Right lobe of liver (tissue), 6 donors: ENCODE results near the gene HDAC4. TPM values are rescaled to one million over a fixed set of nuclear protein-coding genes. Genes with fewer than 3 reads are reported as not detected.
"Not testable (repeated sequence)": the region's sequence is repeated elsewhere in the genome, so short reads cannot be mapped to it uniquely, and the experiment has no call there.

ENCODE experiments used
- ATAC-seq, 4 donors: fragments of 200-7000 bp; cut with Tn5 transposase; one replicate each; pipeline ENCODE4 v1.9.1; 2020; ENCODE audit warnings: mild to moderate bottlenecking in 4 of 4, moderate library complexity in 4 of 4
- DNase-seq, 3 donors: peaks; one replicate each; pipeline ENCODE4 v3.0.0-alpha.2; 2020
- H3K27ac ChIP-seq, 3 donors: fragments of 200-600 bp; one replicate each; pipeline ENCODE4 v1.8.0; 2022
- H3K27me3 ChIP-seq, 2 donors: fragments of 200-600 bp; one replicate each; pipeline ENCODE4 v1.8.0; 2022
- H3K36me3 ChIP-seq, 4 donors: fragments of 200-600 bp; sonication (generic) in 1 of 4; one replicate each; pipeline versions ENCODE4 v1.5.1 to v1.8.0; 2017 to 2022; ENCODE audit warnings: control low read depth in 1 of 4
- H3K4me1 ChIP-seq, 4 donors: fragments of 200-600 bp; sonication (generic) in 1 of 4; one replicate each; pipeline versions ENCODE4 v1.5.1 to v1.8.0; 2017 to 2022; ENCODE audit warnings: control low read depth in 1 of 4
- H3K4me3 ChIP-seq, 3 donors: fragments of 200-600 bp; one replicate each; pipeline ENCODE4 v1.8.0; 2022
- H3K9me3 ChIP-seq, 4 donors: fragments of 200-600 bp; sonication (generic) in 1 of 4; one replicate each; pipeline versions ENCODE4 v1.5.1 to v1.8.0; 2017 to 2022; ENCODE audit warnings: control low read depth in 1 of 4
- POLR2A ChIP-seq: fragments of 450-650 bp; IDR thresholded peaks from one replicate; pipeline ENCODE4 v1.6.1; 2017; ENCODE audit warnings: antibody characterized with exemption, mild to moderate bottlenecking
- WGBS: methylation state at CpG from one replicate; pipeline ENCODE4 v1.1.6; 2018; ENCODE audit warnings: low coverage, low lambda C conversion rate; ENCODE audit not compliant: insufficient coverage; ENCODE audit errors: missing lambda C conversion rate; 5-methylcytosine and 5-hydroxymethylcytosine counted together
- intact Hi-C, 2 donors: fragments of 100-400 bp; cut with DNase I; formaldehyde crosslinking; loops; one replicate each; pipeline versions ENCODE4 v1.11.2 to v1.14.1; 2022
- total RNA-seq, 6 experiments: library from RNA; depleted of rRNA in 2 of 6; stranded (reverse); fragments of >200 nt in 2 of 6; fragmentation: NEBNext Ultra II Directional in 3 of 6; extraction: Animal tissue kit (Norgen Biotek cat#: 25700) in 3 of 6; gene quantifications; one replicate each; pipeline versions ENCODE4 v1.1.0 to v1.2.4, GENCODE V29; 2016 to 2023
- TF ChIP-seq, protein P1 (sequence below), 4 donors: fragments of 200-600 bp in 3 of 4; fragments of 450-650 bp in 1 of 4; IDR thresholded peaks; one replicate each; pipeline versions ENCODE4 v1.5.1 to v1.8.0; 2016 to 2022; ENCODE audit warnings: antibody characterized with exemption in 4 of 4, mild to moderate bottlenecking in 2 of 4
- donor health status: DM: no; HTN: yes; CAD: no.
- donor health status: DM: no; HTN: no; CAD: no.
- donor health status: DM: no; HTN: no; CAD: no.
- donor health status: DM: no; HTN: yes; CAD: no.
- donor health status: DM: no; HTN: yes; CAD: no.

HDAC4 gene
- total RNA-seq, 6 experiments from 2014 or later, result 8.9 to 22.4 (median 14.7) TPM

DNA sequence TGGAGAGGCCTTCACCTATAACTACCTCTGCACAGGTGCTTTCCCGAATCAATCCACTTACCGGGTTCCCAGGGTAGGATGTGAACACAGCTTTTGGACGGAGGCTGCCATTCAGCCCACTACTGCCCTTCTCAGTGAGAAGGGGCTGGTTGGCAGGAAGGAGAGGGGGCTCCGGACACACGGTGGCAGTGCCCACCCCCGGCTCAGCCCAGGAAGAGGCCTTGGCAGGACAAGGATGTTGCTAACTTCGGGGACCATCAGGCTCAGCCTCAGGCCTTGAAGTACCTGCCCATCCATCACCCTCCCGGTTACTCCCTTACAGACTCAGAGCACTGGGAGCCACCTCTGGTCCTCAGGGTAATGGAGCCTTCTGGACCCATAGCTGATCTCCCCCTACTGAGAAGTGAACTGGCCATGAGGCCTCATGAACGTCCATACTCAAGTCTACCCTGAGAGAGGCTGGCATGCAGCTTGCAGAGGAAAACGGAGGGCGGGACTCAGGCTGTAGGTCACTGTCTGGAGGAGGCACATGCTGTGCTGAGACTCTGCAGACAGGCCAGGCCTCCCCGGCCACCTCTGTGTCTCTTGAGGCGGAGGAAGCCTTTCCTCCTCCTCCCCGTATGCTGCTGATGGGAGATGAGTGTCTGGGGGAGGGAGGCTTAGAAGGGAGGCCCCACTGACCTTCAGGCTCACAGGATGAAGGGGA is 361.9 kb downstream of the HDAC4 start:
- intact Hi-C loops, result loop anchor here in 1 of 2 donors (5.0 kb wide), 1 partner anchor 838 kb away; no protein-coding TSS in a partner anchor
- ATAC-seq (no peak), DNase-seq (no peak)

DNA sequence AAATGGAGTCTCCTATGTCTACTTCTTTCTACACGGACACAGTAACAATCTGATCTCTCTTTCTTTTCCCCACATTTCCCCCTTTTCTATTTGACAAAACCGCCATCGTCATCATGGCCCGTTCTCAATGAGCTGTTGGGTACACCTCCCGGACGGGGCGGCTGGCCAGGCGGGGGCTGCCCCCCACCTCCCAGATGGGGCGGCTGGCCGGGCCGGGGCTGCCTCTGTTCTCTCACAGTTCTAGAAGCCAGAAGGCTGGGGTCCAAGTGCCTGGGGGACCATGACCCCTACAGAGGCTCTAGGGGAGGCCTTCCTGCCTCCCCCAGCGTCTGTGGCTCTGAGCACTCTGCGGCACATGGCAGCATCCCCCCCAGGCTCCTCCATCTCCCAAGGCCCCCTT is 362.5 kb downstream of the HDAC4 start:
- WGBS, result 91% methylated on average over 7 of the region's 13 CpGs
- DNase-seq, H3K4me3 ChIP-seq, H3K27ac ChIP-seq, ATAC-seq, H3K4me1 ChIP-seq, H3K36me3 ChIP-seq, H3K27me3 ChIP-seq, H3K9me3 ChIP-seq: not testable (repeated sequence)
- intact Hi-C loops, result loop anchor here in 1 of 2 donors (5.0 kb wide), 1 partner anchor 839 kb away; no protein-coding TSS in a partner anchor

More for the DNA sequence above, 361.9 kb downstream of the HDAC4 start:
- no peak for TF ChIP-seq POLR2A
- TF ChIP-seq, protein P1, sequence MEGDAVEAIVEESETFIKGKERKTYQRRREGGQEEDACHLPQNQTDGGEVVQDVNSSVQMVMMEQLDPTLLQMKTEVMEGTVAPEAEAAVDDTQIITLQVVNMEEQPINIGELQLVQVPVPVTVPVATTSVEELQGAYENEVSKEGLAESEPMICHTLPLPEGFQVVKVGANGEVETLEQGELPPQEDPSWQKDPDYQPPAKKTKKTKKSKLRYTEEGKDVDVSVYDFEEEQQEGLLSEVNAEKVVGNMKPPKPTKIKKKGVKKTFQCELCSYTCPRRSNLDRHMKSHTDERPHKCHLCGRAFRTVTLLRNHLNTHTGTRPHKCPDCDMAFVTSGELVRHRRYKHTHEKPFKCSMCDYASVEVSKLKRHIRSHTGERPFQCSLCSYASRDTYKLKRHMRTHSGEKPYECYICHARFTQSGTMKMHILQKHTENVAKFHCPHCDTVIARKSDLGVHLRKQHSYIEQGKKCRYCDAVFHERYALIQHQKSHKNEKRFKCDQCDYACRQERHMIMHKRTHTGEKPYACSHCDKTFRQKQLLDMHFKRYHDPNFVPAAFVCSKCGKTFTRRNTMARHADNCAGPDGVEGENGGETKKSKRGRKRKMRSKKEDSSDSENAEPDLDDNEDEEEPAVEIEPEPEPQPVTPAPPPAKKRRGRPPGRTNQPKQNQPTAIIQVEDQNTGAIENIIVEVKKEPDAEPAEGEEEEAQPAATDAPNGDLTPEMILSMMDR (IDR thresholded peaks at IDR 0.05), result no peak
- no peak overlapping the region for H3K27ac ChIP-seq
- no peaks in the 10 kb centered on the region for H3K36me3 ChIP-seq
- H3K4me3 ChIP-seq, result no peak overlapping the region
- 61% methylated on average over 7 of the region's 14 CpGs for WGBS
- H3K27me3 ChIP-seq, result no peaks in the 10 kb centered on the region
- H3K9me3 ChIP-seq, result no peaks in the 10 kb centered on the region
- H3K4me1 ChIP-seq, result no peaks in the 10 kb centered on the region

DNA sequence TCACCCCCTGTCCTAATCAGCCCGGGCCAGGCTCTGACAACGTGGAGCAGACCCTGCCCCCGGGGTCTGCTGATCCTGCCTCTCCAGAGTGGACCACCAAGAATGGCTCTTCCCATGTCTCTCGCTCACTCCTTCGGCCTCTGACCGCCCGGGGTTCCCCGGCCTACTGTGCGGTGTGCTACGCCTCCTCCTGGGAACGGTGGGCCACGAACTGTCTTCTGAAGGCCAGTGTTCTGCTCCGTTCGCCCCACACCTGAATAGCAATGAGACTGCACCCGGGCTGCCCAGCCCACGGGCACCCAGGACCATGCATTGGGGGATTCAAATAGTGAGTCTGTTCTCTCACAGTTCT is 363.3 kb downstream of the HDAC4 start:
- H3K27ac ChIP-seq, result no peak overlapping the region
- DNase-seq, result no peak
- H3K36me3 ChIP-seq, result no peaks in the 10 kb centered on the region
- no peaks in the 10 kb centered on the region for H3K27me3 ChIP-seq
- no peak for TF ChIP-seq POLR2A
- TF ChIP-seq, protein P1 (IDR thresholded peaks at IDR 0.05), result no peak
- no peak for ATAC-seq
- H3K4me1 ChIP-seq, result no peaks in the 10 kb centered on the region
- no peaks in the 10 kb centered on the region for H3K9me3 ChIP-seq
- no peak overlapping the region for H3K4me3 ChIP-seq
- WGBS, result 75% methylated on average over 13 of the region's 16 CpGs
- intact Hi-C loops, result loop anchor here in 1 of 2 donors (5.0 kb wide), 1 partner anchor 840 kb away; no protein-coding TSS in a partner anchor

DNA sequence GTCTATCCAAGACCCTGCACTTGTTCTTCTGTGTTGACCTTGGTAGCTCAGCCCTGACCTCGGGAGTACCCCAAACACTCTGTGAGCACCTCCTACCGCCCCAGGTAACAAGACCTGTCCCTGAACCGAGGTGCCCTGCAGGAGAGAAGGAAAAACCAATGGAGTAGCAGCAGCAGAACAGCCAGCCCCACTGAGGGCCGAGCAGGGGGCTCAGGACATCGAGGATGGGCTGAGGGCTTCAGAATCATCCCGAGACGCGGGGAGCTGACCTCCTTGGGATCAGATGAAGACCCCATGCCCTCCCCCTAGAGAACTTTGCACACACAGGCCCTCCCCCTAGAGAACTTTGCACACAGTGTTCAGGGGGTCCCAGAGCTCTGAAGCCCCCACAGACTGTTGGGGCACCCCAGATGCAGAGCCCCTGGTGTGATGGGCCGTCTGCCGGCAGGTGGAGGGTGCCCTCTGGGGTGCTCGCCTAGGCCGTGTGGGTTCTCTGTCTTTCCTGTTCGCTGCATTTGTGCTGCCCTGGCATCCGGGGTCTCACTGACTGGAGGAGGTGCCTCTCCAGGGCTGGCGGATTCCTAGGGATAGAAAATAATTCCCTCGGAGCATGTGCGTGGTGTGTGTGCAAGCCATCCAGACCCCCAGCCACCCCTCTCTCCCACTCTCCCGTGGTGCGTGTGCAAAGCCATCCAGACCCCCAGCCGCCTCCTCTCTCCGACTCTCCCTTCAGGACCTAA is 363.8 kb downstream of the HDAC4 start:
- H3K27ac ChIP-seq, result no peak overlapping the region
- H3K4me3 ChIP-seq, result no peak overlapping the region
- no peak for ATAC-seq
- no peaks in the 10 kb centered on the region for H3K36me3 ChIP-seq
- no peak for DNase-seq
- H3K27me3 ChIP-seq, result no peaks in the 10 kb centered on the region
- no peaks in the 10 kb centered on the region for H3K4me1 ChIP-seq
- WGBS, result 80% methylated on average over 8 of the region's 21 CpGs
- TF ChIP-seq, protein P1 (IDR thresholded peaks at IDR 0.05), result no peak
- TF ChIP-seq POLR2A, result no peak
- intact Hi-C loops, result loop anchor here in 1 of 2 donors (5.0 kb wide), 1 partner anchor 840 kb away; no protein-coding TSS in a partner anchor
- H3K9me3 ChIP-seq, result no peaks in the 10 kb centered on the region
